Kidney epithelial cell (primary cell): ENCODE data around the gene FRA10AC1. TPM values are rescaled to one million over a fixed set of nuclear protein-coding genes. Genes with fewer than 3 reads are reported as not detected.

Source experiments
- DNase-seq: peaks from one replicate; pipeline ENCODE4 v3.0.0-alpha.2; 2010; ENCODE audit warnings: low read depth
- H3K27me3 ChIP-seq: 2 replicates; pipeline ENCODE4 v1.6.0; 2011; ENCODE audit warnings: low read length; ENCODE audit not compliant: control insufficient read depth, insufficient read depth
- H3K36me3 ChIP-seq: 2 replicates; pipeline ENCODE4 v1.5.1; 2011; ENCODE audit warnings: low read length; ENCODE audit not compliant: control insufficient read depth, insufficient read depth
- H3K4me3 ChIP-seq: 2 replicates; pipeline ENCODE4 v1.5.1; 2011; ENCODE audit warnings: low read depth, mild to moderate bottlenecking, control low read depth, low read length
- CTCF ChIP-seq: IDR thresholded peaks from 2 replicates; pipeline ENCODE4 v1.5.1; 2011; ENCODE audit warnings: mild to moderate bottlenecking, moderate library complexity, low read length, control low read depth, inconsistent platforms; ENCODE audit not compliant: insufficient read depth, poor library complexity, severe bottlenecking
- total RNA-seq: library from RNA; depleted of rRNA; stranded (reverse); fragments of >200 nt; gene quantifications from 2 replicates; pipeline ENCODE4 v1.2.3, GENCODE V29; 2015

Gene FRA10AC1
- total RNA-seq, 1 donor from 2014 or later, result 9.6 TPM

- DNase-seq, result no peak
- no peak overlapping the region for H3K4me3 ChIP-seq
- TF ChIP-seq CTCF, result no peak
- no peaks in the 10 kb centered on the region for H3K27me3 ChIP-seq
- no peaks in the 10 kb centered on the region for H3K36me3 ChIP-seq
Measured at GRCh38 chr10:93628858-93629257, 73.5 kb downstream of the FRA10AC1 start.

- Histone ChIP-seq H3K36me3 (no peaks in the 10 kb centered on the region), H3K27me3 (no peaks in the 10 kb centered on the region), H3K4me3 (no peak overlapping the region)
- TF ChIP-seq CTCF, result no peak
- DNase-seq, result no peak
Measured at GRCh38 chr10:93622942-93623341, 79.5 kb downstream of the FRA10AC1 start.

- no peak for TF ChIP-seq CTCF
- DNase-seq, result no peak
- Histone ChIP-seq H3K27me3 (no peaks in the 10 kb centered on the region), H3K4me3 (no peak overlapping the region), H3K36me3 (no peaks in the 10 kb centered on the region)
Measured at GRCh38 chr10:93620925-93621324, 81.5 kb downstream of the FRA10AC1 start.

Other genes with a start within 250 kb of the FRA10AC1 start
- 141 and 142 TPM in 2 replicates for gene MYOF, start 220.3 kb downstream of the FRA10AC1 start, total RNA-seq
- 7.6 and 11.4 TPM in 2 replicates for gene CEP55, start 206.0 kb downstream of the FRA10AC1 start, total RNA-seq
- gene FFAR4, start 135.9 kb downstream of the FRA10AC1 start, total RNA-seq, result not detected in 2 replicates
- gene RBP4, start 101.4 kb downstream of the FRA10AC1 start, total RNA-seq, result not detected in 2 replicates
- not detected in 2 replicates for gene PDE6C, start 90.1 kb downstream of the FRA10AC1 start, total RNA-seq
- not detected in 2 replicates for gene LGI1, start 55.3 kb upstream of the FRA10AC1 start, total RNA-seq
- gene SLC35G1, start 191.4 kb upstream of the FRA10AC1 start, total RNA-seq, result 1.2 and 3.3 TPM in 2 replicates